Ishikawa (cell line): ENCODE data around the gene KRT12.

Source experiments
- CEBPB ChIP-seq: IDR thresholded peaks from 2 replicates; pipeline ENCODE4 v1.6.1; 2012
- EGR1 ChIP-seq: IDR thresholded peaks from 2 replicates; pipeline ENCODE4 v1.6.1; 2012
- RAD21 ChIP-seq: IDR thresholded peaks from 2 replicates; pipeline ENCODE4 v1.6.1; 2012; ENCODE audit warnings: low read depth
- TEAD4 ChIP-seq: IDR thresholded peaks from 2 replicates; pipeline ENCODE4 v1.6.1; 2012
- TF ChIP-seq, protein P1 (sequence below): IDR thresholded peaks from 2 replicates; pipeline ENCODE4 v1.6.1; 2012
- TF ChIP-seq, protein P2 (sequence below): IDR thresholded peaks from 2 replicates; pipeline ENCODE4 v1.6.1; 2012; ENCODE audit warnings: low read depth, mild to moderate bottlenecking
- TF ChIP-seq, protein P3 (sequence below): IDR thresholded peaks from 2 replicates; pipeline ENCODE4 v1.6.1; 2012

DNA sequence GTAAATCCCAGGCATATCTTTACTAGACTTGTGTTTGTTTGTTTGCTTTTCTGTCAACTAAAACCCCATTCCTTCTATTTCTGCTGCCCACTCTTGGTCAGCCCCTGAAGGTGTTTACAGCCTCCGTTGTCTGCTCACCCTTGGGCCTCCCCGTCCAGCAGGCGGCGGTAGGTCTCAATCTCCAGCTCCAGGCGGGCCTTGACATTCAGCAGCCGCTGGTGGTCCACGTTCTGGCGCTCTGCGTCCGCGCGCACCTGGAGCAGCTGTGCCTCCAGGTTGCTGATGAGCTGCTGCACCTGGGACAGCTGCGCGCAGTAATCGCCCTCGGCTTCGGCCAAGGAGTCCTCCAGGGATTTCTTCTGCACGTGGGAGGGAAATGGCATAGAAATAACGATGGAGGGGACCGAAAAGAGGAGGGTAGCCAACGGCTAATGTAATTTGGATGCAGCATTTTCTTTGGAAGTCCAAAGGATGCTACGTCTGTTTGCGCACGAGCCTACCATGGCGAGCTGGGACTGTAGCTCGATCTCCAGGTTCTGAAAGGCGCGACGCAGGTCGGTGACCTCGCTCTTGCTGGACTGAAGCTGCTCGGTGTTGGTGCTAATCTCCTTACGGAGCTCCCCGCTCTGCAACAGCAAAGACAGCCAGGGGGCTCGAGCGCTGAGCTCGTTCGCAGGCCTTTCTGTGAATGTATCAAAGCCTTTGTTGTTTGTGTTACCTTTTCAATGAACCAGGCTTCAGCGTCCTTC, 3.9 kb downstream of the KRT12 start:
- TF ChIP-seq, protein P1, sequence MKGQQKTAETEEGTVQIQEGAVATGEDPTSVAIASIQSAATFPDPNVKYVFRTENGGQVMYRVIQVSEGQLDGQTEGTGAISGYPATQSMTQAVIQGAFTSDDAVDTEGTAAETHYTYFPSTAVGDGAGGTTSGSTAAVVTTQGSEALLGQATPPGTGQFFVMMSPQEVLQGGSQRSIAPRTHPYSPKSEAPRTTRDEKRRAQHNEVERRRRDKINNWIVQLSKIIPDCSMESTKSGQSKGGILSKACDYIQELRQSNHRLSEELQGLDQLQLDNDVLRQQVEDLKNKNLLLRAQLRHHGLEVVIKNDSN = no peak
- TF ChIP-seq, protein P2, sequence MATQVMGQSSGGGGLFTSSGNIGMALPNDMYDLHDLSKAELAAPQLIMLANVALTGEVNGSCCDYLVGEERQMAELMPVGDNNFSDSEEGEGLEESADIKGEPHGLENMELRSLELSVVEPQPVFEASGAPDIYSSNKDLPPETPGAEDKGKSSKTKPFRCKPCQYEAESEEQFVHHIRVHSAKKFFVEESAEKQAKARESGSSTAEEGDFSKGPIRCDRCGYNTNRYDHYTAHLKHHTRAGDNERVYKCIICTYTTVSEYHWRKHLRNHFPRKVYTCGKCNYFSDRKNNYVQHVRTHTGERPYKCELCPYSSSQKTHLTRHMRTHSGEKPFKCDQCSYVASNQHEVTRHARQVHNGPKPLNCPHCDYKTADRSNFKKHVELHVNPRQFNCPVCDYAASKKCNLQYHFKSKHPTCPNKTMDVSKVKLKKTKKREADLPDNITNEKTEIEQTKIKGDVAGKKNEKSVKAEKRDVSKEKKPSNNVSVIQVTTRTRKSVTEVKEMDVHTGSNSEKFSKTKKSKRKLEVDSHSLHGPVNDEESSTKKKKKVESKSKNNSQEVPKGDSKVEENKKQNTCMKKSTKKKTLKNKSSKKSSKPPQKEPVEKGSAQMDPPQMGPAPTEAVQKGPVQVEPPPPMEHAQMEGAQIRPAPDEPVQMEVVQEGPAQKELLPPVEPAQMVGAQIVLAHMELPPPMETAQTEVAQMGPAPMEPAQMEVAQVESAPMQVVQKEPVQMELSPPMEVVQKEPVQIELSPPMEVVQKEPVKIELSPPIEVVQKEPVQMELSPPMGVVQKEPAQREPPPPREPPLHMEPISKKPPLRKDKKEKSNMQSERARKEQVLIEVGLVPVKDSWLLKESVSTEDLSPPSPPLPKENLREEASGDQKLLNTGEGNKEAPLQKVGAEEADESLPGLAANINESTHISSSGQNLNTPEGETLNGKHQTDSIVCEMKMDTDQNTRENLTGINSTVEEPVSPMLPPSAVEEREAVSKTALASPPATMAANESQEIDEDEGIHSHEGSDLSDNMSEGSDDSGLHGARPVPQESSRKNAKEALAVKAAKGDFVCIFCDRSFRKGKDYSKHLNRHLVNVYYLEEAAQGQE = no peak
- TF ChIP-seq RAD21 (no peak), TEAD4 (no peak), EGR1 (no peak), CEBPB (no peak)
- TF ChIP-seq, protein P3, sequence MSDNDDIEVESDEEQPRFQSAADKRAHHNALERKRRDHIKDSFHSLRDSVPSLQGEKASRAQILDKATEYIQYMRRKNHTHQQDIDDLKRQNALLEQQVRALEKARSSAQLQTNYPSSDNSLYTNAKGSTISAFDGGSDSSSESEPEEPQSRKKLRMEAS = no peak
